Skeletal muscle tissue (tissue), 4 donors: ENCODE data around the gene KIF20B. TPM values are rescaled to one million over a fixed set of nuclear protein-coding genes. Genes with fewer than 3 reads are reported as not detected.
"Not testable (repeated sequence)": the region's sequence is repeated elsewhere in the genome, so short reads cannot be mapped to it uniquely, and the experiment has no call there.

Source experiments
- H3K27ac ChIP-seq: one replicate; pipeline ENCODE4 v1.7.0; 2013; ENCODE audit warnings: mild to moderate bottlenecking, low read depth, low read length, inconsistent platforms
- H3K27me3 ChIP-seq, 3 donors: one replicate each; pipeline ENCODE4 v1.7.0; 2013; ENCODE audit warnings: low read length in 3 of 3; ENCODE audit not compliant: control insufficient read depth in 3 of 3, insufficient read depth in 3 of 3
- H3K36me3 ChIP-seq, 3 donors: one replicate each; pipeline ENCODE4 v1.7.0; 2013; ENCODE audit warnings: low read length in 3 of 3; ENCODE audit not compliant: control insufficient read depth in 3 of 3, insufficient read depth in 3 of 3
- H3K4me1 ChIP-seq, 3 donors: one replicate each; pipeline ENCODE4 v1.7.0; 2013; ENCODE audit warnings: low read length in 3 of 3, mild to moderate bottlenecking in 3 of 3; ENCODE audit not compliant: control insufficient read depth in 3 of 3, insufficient read depth in 3 of 3
- H3K4me3 ChIP-seq, 3 donors: one replicate each; pipeline ENCODE4 v1.7.0; 2013; ENCODE audit warnings: low read length in 3 of 3
- H3K9ac ChIP-seq, 3 donors: one replicate each; pipeline ENCODE4 v1.7.0; 2013; ENCODE audit warnings: low read length in 3 of 3, mild to moderate bottlenecking in 3 of 3, moderate library complexity in 2 of 3, low read depth in 1 of 3
- H3K9me3 ChIP-seq, 3 donors: one replicate each; pipeline ENCODE4 v1.7.0; 2013; ENCODE audit warnings: low read length in 3 of 3; ENCODE audit not compliant: control insufficient read depth in 3 of 3
- total RNA-seq: library from RNA; depleted of rRNA; stranded (reverse); fragments of >200 nt; gene quantifications from one replicate; pipeline ENCODE4 v1.2.3, GENCODE V29; 2014
- donor health status: Osteomylitis.

The KIF20B gene
- total RNA-seq, 1 donor from 2014 or later: 4.2 TPM

GRCh38 chr10:89815049-89815853 is 113.9 kb downstream of the KIF20B start:
- Histone ChIP-seq H3K27ac (no peak overlapping the region), H3K9me3 (no peaks in the 10 kb centered on the region), H3K9ac (no peak overlapping the region), H3K4me3 (no peak overlapping the region), H3K4me1 (no peaks in the 10 kb centered on the region), H3K36me3 (no peaks in the 10 kb centered on the region), H3K27me3 (no peaks in the 10 kb centered on the region)

DNA sequence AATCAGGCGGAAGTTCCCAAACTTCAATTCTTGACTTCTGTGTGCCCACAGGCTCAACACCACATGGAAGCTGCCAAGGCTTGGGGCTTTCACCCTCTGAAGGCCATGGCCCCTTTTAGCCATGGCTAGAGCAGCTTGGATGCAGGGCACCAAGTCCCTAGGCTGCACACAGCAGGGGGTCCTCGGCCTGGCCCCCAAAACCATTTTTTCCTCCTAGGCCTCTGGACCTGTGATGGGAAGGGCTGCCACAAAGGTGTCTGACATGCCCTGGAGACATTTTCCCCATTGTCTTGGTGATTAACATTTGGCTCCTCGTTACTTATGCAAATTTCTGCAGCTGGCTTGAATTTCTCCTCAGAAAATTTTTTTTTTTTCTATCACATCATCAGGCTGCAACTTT is 117.6 kb downstream of the KIF20B start:
- not testable (repeated sequence) for H3K27ac ChIP-seq, H3K9ac ChIP-seq, H3K4me1 ChIP-seq, H3K9me3 ChIP-seq, H3K36me3 ChIP-seq, H3K4me3 ChIP-seq, H3K27me3 ChIP-seq

Other genes starting within 250 kb of the KIF20B start
- gene SLC16A12, start 166.0 kb upstream of the KIF20B start, total RNA-seq: 1.6 TPM
- 17.7 TPM for gene PANK1, start 56.3 kb upstream of the KIF20B start, total RNA-seq